ENCODE measurements around the gene SLC24A3. TPM values are rescaled to one million over a fixed set of nuclear protein-coding genes. Genes with fewer than 3 reads are reported as not detected.

The SLC24A3 gene
- total RNA-seq, 1 donor from 2014 or later = 0.08 TPM

GRCh38 chr20:19375395-19375794 is 163.0 kb downstream of the SLC24A3 start:
- Histone ChIP-seq H3K36me3 (ENCODE audit: control insufficient read depth, insufficient read depth, low read length) (no peaks in the 10 kb centered on the region), H3K4me3 (ENCODE audit: low read depth, low read length) (no peak overlapping the region), H3K27me3 (ENCODE audit: control insufficient read depth, insufficient read depth, low read length) (no peaks in the 10 kb centered on the region)
- no peak for TF ChIP-seq CTCF (IDR thresholded peaks at IDR 0.05; ENCODE audit: insufficient read depth, low read length, poor library complexity, severe bottlenecking)
- no peak for DNase-seq (ENCODE audit: low read depth)

- no peak for DNase-seq (ENCODE audit: low read depth)
- Histone ChIP-seq H3K4me3 (ENCODE audit: low read depth, low read length) (no peak overlapping the region), H3K36me3 (ENCODE audit: control insufficient read depth, insufficient read depth, low read length) (no peaks in the 10 kb centered on the region), H3K27me3 (ENCODE audit: control insufficient read depth, insufficient read depth, low read length) (no peaks in the 10 kb centered on the region)
- TF ChIP-seq CTCF (IDR thresholded peaks at IDR 0.05; ENCODE audit: insufficient read depth, low read length, poor library complexity, severe bottlenecking) = no peak
These were observed 163.4 kb downstream of the SLC24A3 start for GRCh38 chr20:19375801-19376200.

- no peak for TF ChIP-seq CTCF (IDR thresholded peaks at IDR 0.05; ENCODE audit: insufficient read depth, low read length, poor library complexity, severe bottlenecking)
- Histone ChIP-seq H3K27me3 (ENCODE audit: control insufficient read depth, insufficient read depth, low read length) (no peaks in the 10 kb centered on the region), H3K36me3 (ENCODE audit: control insufficient read depth, insufficient read depth, low read length) (no peaks in the 10 kb centered on the region), H3K4me3 (ENCODE audit: low read depth, low read length) (no peak overlapping the region)
- DNase-seq (ENCODE audit: low read depth) = no peak
These were observed 164.2 kb downstream of the SLC24A3 start for GRCh38 chr20:19376451-19377229.

DNA sequence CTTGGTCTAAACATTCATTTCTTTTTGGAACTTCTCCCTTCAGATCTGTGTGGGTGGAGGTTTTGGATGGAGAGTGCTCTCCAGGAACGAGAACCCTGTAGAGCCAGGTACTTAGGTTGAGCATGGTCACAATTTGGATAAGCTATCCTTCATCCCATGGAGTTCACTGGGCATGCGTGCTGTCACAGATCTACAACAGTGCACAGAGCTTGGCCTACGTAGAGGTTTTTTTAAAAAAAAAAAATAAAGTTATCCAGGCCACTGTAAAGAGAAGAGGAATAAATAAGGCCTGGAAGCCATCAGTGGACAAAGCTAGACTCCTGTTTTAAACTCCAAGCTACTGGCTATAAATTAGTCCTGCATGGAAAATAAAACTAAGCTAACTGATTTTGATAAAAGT is 165.6 kb downstream of the SLC24A3 start:
- no peaks in the 10 kb centered on the region for H3K27me3 ChIP-seq (ENCODE audit: control insufficient read depth, insufficient read depth, low read length)
- H3K36me3 ChIP-seq (ENCODE audit: control insufficient read depth, insufficient read depth, low read length) = no peaks in the 10 kb centered on the region
- no peak for TF ChIP-seq CTCF (IDR thresholded peaks at IDR 0.05; ENCODE audit: insufficient read depth, low read length, poor library complexity, severe bottlenecking)
- no peak for DNase-seq (ENCODE audit: low read depth)
- H3K4me3 ChIP-seq (ENCODE audit: low read depth, low read length) = no peak overlapping the region

- Histone ChIP-seq H3K36me3 (ENCODE audit: control insufficient read depth, insufficient read depth, low read length) (no peaks in the 10 kb centered on the region), H3K4me3 (ENCODE audit: low read depth, low read length) (no peak overlapping the region), H3K27me3 (ENCODE audit: control insufficient read depth, insufficient read depth, low read length) (no peaks in the 10 kb centered on the region)
- no peak for DNase-seq (ENCODE audit: low read depth)
- TF ChIP-seq CTCF (IDR thresholded peaks at IDR 0.05; ENCODE audit: insufficient read depth, low read length, poor library complexity, severe bottlenecking) = no peak
These were observed 167.8 kb downstream of the SLC24A3 start for GRCh38 chr20:19380211-19380610.

DNA sequence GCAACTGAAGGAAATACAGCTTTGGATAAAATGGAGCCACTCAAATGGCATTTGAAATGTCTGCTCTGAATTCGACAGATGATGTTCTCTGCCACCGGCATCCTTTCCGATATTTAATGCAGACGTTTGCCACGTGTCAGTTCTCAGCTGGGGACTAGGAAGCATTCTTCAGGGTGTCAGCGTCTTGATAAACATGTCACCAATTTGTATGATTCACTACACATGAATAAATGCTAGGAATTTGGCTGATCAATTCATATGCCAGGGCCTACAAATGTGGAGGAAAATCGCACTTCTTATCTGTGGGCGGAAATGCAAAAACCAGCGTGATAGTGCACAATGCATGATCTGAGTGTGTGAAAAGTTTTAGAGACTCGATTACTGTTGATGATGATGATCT is 169.5 kb downstream of the SLC24A3 start:
- Histone ChIP-seq H3K27me3 (ENCODE audit: control insufficient read depth, insufficient read depth, low read length) (no peaks in the 10 kb centered on the region), H3K36me3 (ENCODE audit: control insufficient read depth, insufficient read depth, low read length) (no peaks in the 10 kb centered on the region), H3K4me3 (ENCODE audit: low read depth, low read length) (no peak overlapping the region)
- no peak for TF ChIP-seq CTCF (IDR thresholded peaks at IDR 0.05; ENCODE audit: insufficient read depth, low read length, poor library complexity, severe bottlenecking)
- DNase-seq (ENCODE audit: low read depth) = no peak
